Neural cell (in vitro differentiated cells): Measurements from ENCODE around the gene LLGL2. TPM values are rescaled to one million over a fixed set of nuclear protein-coding genes. Genes with fewer than 3 reads are reported as not detected.
A peak's percentile ranks its signal among the peaks of the same experiment; 100 is the strongest.

Experiments used
- H2AFZ ChIP-seq: fragments of 200-600, 300-800 bp; sonication (generic), shearing (Covaris generic); 2 replicates; pipeline ENCODE4 v1.6.0; 2014; ENCODE audit warnings: low read depth, mild to moderate bottlenecking, antibody characterized with exemption, low read length, moderate library complexity
- H3F3A ChIP-seq: fragments of 200-600 bp; shearing (Covaris generic); 2 replicates; pipeline ENCODE4 v1.6.1; 2016; ENCODE audit warnings: mild to moderate bottlenecking, moderate library complexity, mixed read lengths, antibody characterized with exemption, low read length; ENCODE audit not compliant: insufficient read depth, poor library complexity, severe bottlenecking
- H3K27ac ChIP-seq: fragments of 200-600, 300-800 bp; sonication (generic), shearing (Covaris generic); 2 replicates; pipeline ENCODE4 v1.5.1; 2014; ENCODE audit warnings: mild to moderate bottlenecking, low read length, moderate library complexity
- H3K27me3 ChIP-seq: fragments of 300-800, 200-600 bp; sonication (generic), shearing (Covaris generic); 2 replicates; pipeline ENCODE4 v1.6.0; 2014; ENCODE audit warnings: mild to moderate bottlenecking, low read depth, low read length, moderate library complexity; ENCODE audit not compliant: insufficient read depth
- H3K36me3 ChIP-seq: fragments of 300-800, 200-600 bp; sonication (generic), shearing (Covaris generic); 2 replicates; pipeline ENCODE4 v1.5.1; 2014; ENCODE audit warnings: mild to moderate bottlenecking, antibody characterized with exemption, low read length, moderate library complexity; ENCODE audit not compliant: insufficient read depth
- H3K4me2 ChIP-seq: fragments of 300-800, 200-600 bp; sonication (generic), shearing (Covaris generic); 2 replicates; pipeline ENCODE4 v1.6.0; 2014; ENCODE audit warnings: mild to moderate bottlenecking, low read length
- H3K4me3 ChIP-seq: fragments of 300-800, 200-600 bp; sonication (generic), shearing (Covaris generic); 2 replicates; pipeline ENCODE4 v1.5.1; 2014; ENCODE audit warnings: mild to moderate bottlenecking, low read length, moderate library complexity
- H3K79me2 ChIP-seq: fragments of 200-600 bp; shearing (Covaris generic); replicated peaks from 2 replicates; pipeline ENCODE4 v1.6.0; 2014; ENCODE audit warnings: mild to moderate bottlenecking, low read length, moderate library complexity; ENCODE audit not compliant: insufficient read depth
- H3K9ac ChIP-seq: fragments of 300-800, 200-600 bp; sonication (generic), shearing (Covaris generic); 2 replicates; pipeline ENCODE4 v1.6.1; 2016; ENCODE audit warnings: mild to moderate bottlenecking, low read length, mixed read lengths
- H3K9me2 ChIP-seq: fragments of 200-600 bp; shearing (Covaris generic); 2 replicates; pipeline ENCODE4 v1.6.1; 2016; ENCODE audit warnings: mild to moderate bottlenecking, low read length, mixed read lengths; ENCODE audit not compliant: insufficient read depth
- H3K9me3 ChIP-seq: fragments of 200-600, 300-800 bp; sonication (generic), shearing (Covaris generic); 2 replicates; pipeline ENCODE4 v1.6.1; 2016; ENCODE audit warnings: mild to moderate bottlenecking, mixed run types, low read length, moderate library complexity, mixed read lengths
- H4K20me1 ChIP-seq: fragments of 200-600 bp; shearing (Covaris generic); 2 replicates; pipeline ENCODE4 v1.6.1; 2016; ENCODE audit warnings: mild to moderate bottlenecking, mixed run types; ENCODE audit not compliant: insufficient read depth
- CTCF ChIP-seq: fragments of 450-650 bp; IDR thresholded peaks from 2 replicates; pipeline ENCODE4 v1.5.1; 2014; ENCODE audit warnings: antibody characterized with exemption, mild to moderate bottlenecking, moderate library complexity; ENCODE audit not compliant: poor library complexity, severe bottlenecking
- EP300 ChIP-seq: fragments of 450-650 bp; conservative IDR thresholded peaks from 2 replicates; pipeline ENCODE4 v1.6.1; 2014; ENCODE audit warnings: antibody characterized with exemption, mild to moderate bottlenecking, moderate library complexity; ENCODE audit not compliant: poor library complexity, severe bottlenecking
- EZH2 ChIP-seq: fragments of 200-600, 300-800 bp; shearing (Covaris generic), sonication (generic); IDR thresholded peaks from 2 replicates; pipeline ENCODE4 v1.6.1; 2014; ENCODE audit warnings: antibody characterized with exemption, low read length, borderline replicate concordance, mild to moderate bottlenecking; ENCODE audit not compliant: insufficient read depth, poor library complexity, severe bottlenecking
- MXI1 ChIP-seq: fragments of 450-650 bp; conservative IDR thresholded peaks from 2 replicates; pipeline ENCODE4 v1.6.1; 2014; ENCODE audit warnings: antibody characterized with exemption, mild to moderate bottlenecking; ENCODE audit not compliant: poor library complexity, severe bottlenecking
- POLR2AphosphoS5 ChIP-seq: IDR thresholded peaks from 2 replicates; pipeline ENCODE4 v1.6.1; 2012
- RAD21 ChIP-seq: fragments of 450-650 bp; conservative IDR thresholded peaks from 2 replicates; pipeline ENCODE4 v1.6.1; 2014; ENCODE audit warnings: antibody characterized with exemption, mild to moderate bottlenecking, moderate library complexity
- REST ChIP-seq: IDR thresholded peaks from 2 replicates; pipeline ENCODE4 v1.6.1; 2012; ENCODE audit warnings: borderline replicate concordance
- SMC3 ChIP-seq: fragments of 450-650 bp; conservative IDR thresholded peaks from 2 replicates; pipeline ENCODE4 v1.6.1; 2014; ENCODE audit warnings: antibody characterized with exemption, mild to moderate bottlenecking, moderate library complexity; ENCODE audit not compliant: poor library complexity
- TAF1 ChIP-seq: IDR thresholded peaks from 2 replicates; pipeline ENCODE4 v1.6.1; 2012; ENCODE audit warnings: low read depth
- polyA plus RNA-seq: library from polyadenylated mRNA; depleted of rRNA; stranded (reverse); fragments of >200 nt; gene quantifications from 2 replicates; pipeline ENCODE4 v1.2.3, GENCODE V29; 2014

The LLGL2 gene
- polyA plus RNA-seq, 1 donor from 2014 or later = 0.95 TPM

- Histone ChIP-seq H3K36me3 (no peaks in the 10 kb centered on the region), H3F3A (no peaks in the 10 kb centered on the region), H3K4me3 (peak overlapping the region; percentile 95), H4K20me1 (no peaks in the 10 kb centered on the region), H3K9me2 (no peaks in the 10 kb centered on the region), H3K79me2 (peaks cover 17% of the 10 kb centered on the region), H2AFZ (no peak overlapping the region), H3K9ac (no peak overlapping the region), H3K4me2 (no peak overlapping the region), H3K9me3 (no peaks in the 10 kb centered on the region), H3K27me3 (no peaks in the 10 kb centered on the region), H3K27ac (no peak overlapping the region)
- TF ChIP-seq EP300 (no peak), CTCF (no peak), REST (no peak), TAF1 (no peak), POLR2AphosphoS5 (no peak), SMC3 (no peak), RAD21 (no peak), MXI1 (no peak), EZH2 (no peak)
Measured at GRCh38 chr17:75513641-75514000, 11.9 kb upstream of the LLGL2 start.

GRCh38 chr17:75514299-75514918 lies 11.1 kb upstream of the LLGL2 start:
- Histone ChIP-seq H3K27ac (no peak overlapping the region), H3K36me3 (no peaks in the 10 kb centered on the region), H4K20me1 (no peaks in the 10 kb centered on the region)

More at GRCh38 chr17:75514299-75514918, 11.1 kb upstream of the LLGL2 start:
- Histone ChIP-seq H3K4me3 (peak overlapping the region; percentile 95), H3K9me2 (no peaks in the 10 kb centered on the region), H3F3A (no peaks in the 10 kb centered on the region), H3K79me2 (peaks cover 17% of the 10 kb centered on the region), H3K9me3 (no peaks in the 10 kb centered on the region), H3K27me3 (no peaks in the 10 kb centered on the region), H3K9ac (peak overlapping the region; percentile 90), H2AFZ (peak overlapping the region; percentile 97), H3K4me2 (peak overlapping the region; percentile 84)
- no peak for TF ChIP-seq POLR2AphosphoS5
- no peak for TF ChIP-seq TAF1
- no peak for TF ChIP-seq MXI1
- TF ChIP-seq SMC3 = no peak
- no peak for TF ChIP-seq CTCF
- TF ChIP-seq EP300 = no peak
- TF ChIP-seq REST = no peak
- TF ChIP-seq RAD21 = no peak
- TF ChIP-seq EZH2 = no peak
